CD4-positive, alpha-beta T cell treated with Interferon alpha-2 for 1 hour (primary cell): ENCODE measurements around the gene CPT1B.
A peak's percentile ranks its signal among the peaks of the same experiment; 100 is the strongest.

ENCODE experiments used
- DNase-seq, 2 donors: peaks; one replicate each; pipeline ENCODE4 v3.0.0-alpha.2; 2020 to 2022

The CPT1B gene

GRCh38 chr22:50544078-50544745 is 34.0 kb downstream of the CPT1B start:
- peak; percentile 90 to 92 for DNase-seq

GRCh38 chr22:50542416-50542927 is 35.8 kb downstream of the CPT1B start:
- DNase-seq: peak; percentile 44 to 73

GRCh38 chr22:50541667-50542026 is 36.6 kb downstream of the CPT1B start:
- peak; percentile 61 to 77 for DNase-seq

GRCh38 chr22:50540381-50540780 is 37.8 kb downstream of the CPT1B start:
- peak in 1 of 2 donors; percentile 28 for DNase-seq

GRCh38 chr22:50537765-50538164 is 40.5 kb downstream of the CPT1B start:
- DNase-seq: no peak

GRCh38 chr22:50536226-50536625 is 42.0 kb downstream of the CPT1B start:
- peak in 1 of 2 donors; percentile 25 for DNase-seq

- DNase-seq: no peak
Measured at GRCh38 chr22:50535113-50535512, 43.1 kb downstream of the CPT1B start.

- peak; percentile 68 to 69 for DNase-seq
Measured at GRCh38 chr22:50533856-50534711, 44.1 kb downstream of the CPT1B start.

- DNase-seq: no peak
Measured at GRCh38 chr22:50532824-50533796, 45.1 kb downstream of the CPT1B start.

GRCh38 chr22:50531962-50532674 is 46.1 kb downstream of the CPT1B start:
- peak; percentile 44 to 63 for DNase-seq

GRCh38 chr22:50531546-50531961 is 46.7 kb downstream of the CPT1B start:
- peak; percentile 85 for DNase-seq

GRCh38 chr22:50530877-50531545 is 47.2 kb downstream of the CPT1B start:
- peak; percentile 90 to 91 for DNase-seq

GRCh38 chr22:50530580-50530876 is 47.7 kb downstream of the CPT1B start:
- DNase-seq: no peak

GRCh38 chr22:50529897-50530579 is 48.2 kb downstream of the CPT1B start, which contains the start of gene TYMP:
Gene TYMP (minus strand): TSS chr22:50530012. CDS start chr22:50529709, 303 bp downstream.
- peak; percentile 81 to 86 for DNase-seq

GRCh38 chr22:50529416-50529896 is 48.8 kb downstream of the CPT1B start:
- DNase-seq: no peak

GRCh38 chr22:50528682-50529415 is 49.4 kb downstream of the CPT1B start:
- DNase-seq: no peak

GRCh38 chr22:50527921-50528681 is 50.1 kb downstream of the CPT1B start:
- DNase-seq: no peak

- peak; percentile 67 to 70 for DNase-seq
Measured at GRCh38 chr22:50526834-50527801, 51.1 kb downstream of the CPT1B start.
